ENCODE results near the gene RCAN3.

DNA sequence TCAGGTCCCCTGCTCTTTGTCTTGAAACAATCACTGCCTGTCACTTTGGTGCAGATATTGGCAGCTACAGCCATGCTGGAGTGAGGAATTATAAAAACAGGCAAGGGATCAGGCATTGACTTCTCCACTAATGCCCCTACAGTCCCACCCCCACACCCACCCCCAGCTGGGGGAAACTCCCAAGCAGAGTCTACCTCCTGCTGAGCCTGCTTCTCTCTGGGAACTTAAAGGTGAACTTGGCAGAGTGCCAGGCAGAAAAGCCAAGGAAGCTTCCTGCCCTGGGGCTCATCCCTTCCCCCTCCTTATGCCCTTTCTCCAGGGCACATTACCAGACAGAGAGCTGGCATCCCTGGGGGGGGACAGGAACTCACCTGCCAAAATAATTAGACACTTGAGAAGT is 60.0 kb downstream of the RCAN3 start:
- TF ChIP-seq, protein P1, sequence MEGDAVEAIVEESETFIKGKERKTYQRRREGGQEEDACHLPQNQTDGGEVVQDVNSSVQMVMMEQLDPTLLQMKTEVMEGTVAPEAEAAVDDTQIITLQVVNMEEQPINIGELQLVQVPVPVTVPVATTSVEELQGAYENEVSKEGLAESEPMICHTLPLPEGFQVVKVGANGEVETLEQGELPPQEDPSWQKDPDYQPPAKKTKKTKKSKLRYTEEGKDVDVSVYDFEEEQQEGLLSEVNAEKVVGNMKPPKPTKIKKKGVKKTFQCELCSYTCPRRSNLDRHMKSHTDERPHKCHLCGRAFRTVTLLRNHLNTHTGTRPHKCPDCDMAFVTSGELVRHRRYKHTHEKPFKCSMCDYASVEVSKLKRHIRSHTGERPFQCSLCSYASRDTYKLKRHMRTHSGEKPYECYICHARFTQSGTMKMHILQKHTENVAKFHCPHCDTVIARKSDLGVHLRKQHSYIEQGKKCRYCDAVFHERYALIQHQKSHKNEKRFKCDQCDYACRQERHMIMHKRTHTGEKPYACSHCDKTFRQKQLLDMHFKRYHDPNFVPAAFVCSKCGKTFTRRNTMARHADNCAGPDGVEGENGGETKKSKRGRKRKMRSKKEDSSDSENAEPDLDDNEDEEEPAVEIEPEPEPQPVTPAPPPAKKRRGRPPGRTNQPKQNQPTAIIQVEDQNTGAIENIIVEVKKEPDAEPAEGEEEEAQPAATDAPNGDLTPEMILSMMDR (IDR thresholded peaks at IDR 0.05), result no peak
- no peak for TF ChIP-seq EP300 (IDR thresholded peaks at IDR 0.05)
- no peak for TF ChIP-seq POLR2A (IDR thresholded peaks at IDR 0.05)
